GM12878 (cell line): Measurements from ENCODE around the gene CHAMP1.

ENCODE experiments used
- CREM ChIP-seq: IDR thresholded peaks from 2 replicates; pipeline ENCODE4 v1.6.1; 2014; ENCODE audit warnings: antibody characterized with exemption, low read depth
- EP300 ChIP-seq, 2 experiments: fragments of 150-350 bp in 1 of 2; IDR thresholded peaks; 2 replicates each; pipeline ENCODE4 v1.6.1; 2011 to 2012; ENCODE audit warnings: low read depth in 2 of 2, low read length in 2 of 2, borderline replicate concordance in 1 of 2, improper control_type of control experiment in 1 of 2, inconsistent platforms in 1 of 2; ENCODE audit not compliant: control insufficient read depth in 1 of 2
- POLR2A ChIP-seq: IDR thresholded peaks from 2 replicates; pipeline ENCODE4 v1.6.1; 2011; ENCODE audit warnings: low read depth, mild to moderate bottlenecking, low read length
- TF ChIP-seq, protein P1 (sequence below), 3 experiments: IDR thresholded peaks in 2 of 3; conservative IDR thresholded peaks in 1 of 3; 2 replicates each; pipeline ENCODE4 v1.5.1; 2011; ENCODE audit warnings: low read depth in 3 of 3, low read length in 3 of 3, mild to moderate bottlenecking in 3 of 3, control low read depth in 2 of 3, moderate library complexity in 2 of 3, inconsistent platforms in 1 of 3, mixed read lengths in 1 of 3; ENCODE audit not compliant: control insufficient read depth in 2 of 3, insufficient read depth in 1 of 3; ENCODE audit errors: extremely low read depth in 1 of 3

DNA sequence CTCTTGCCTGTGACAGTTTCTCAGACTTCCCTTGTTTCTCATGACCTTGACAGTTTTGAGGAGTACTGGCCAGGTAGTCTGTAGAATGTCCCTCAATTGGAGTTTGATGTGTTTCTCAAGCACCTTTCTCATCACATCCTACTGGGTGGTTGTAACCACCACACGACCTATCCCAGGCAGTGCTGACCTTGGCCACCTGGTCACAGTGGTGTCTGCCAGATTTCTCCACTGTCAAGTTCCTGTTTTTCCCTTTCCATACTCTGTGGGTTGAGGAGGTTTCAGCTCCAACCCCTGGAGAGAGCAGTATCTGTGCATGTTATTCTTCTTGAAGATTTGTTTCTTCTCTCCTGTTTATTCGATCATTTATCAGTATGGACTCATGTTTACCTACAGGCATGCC, 41.3 kb upstream of the CHAMP1 start:
- TF ChIP-seq EP300 (IDR thresholded peaks at IDR 0.05; ENCODE audit: borderline replicate concordance in 1 of 2, control insufficient read depth in 1 of 2, low read depth in 2 of 2, low read length in 2 of 2) = no peak
- TF ChIP-seq, protein P1, sequence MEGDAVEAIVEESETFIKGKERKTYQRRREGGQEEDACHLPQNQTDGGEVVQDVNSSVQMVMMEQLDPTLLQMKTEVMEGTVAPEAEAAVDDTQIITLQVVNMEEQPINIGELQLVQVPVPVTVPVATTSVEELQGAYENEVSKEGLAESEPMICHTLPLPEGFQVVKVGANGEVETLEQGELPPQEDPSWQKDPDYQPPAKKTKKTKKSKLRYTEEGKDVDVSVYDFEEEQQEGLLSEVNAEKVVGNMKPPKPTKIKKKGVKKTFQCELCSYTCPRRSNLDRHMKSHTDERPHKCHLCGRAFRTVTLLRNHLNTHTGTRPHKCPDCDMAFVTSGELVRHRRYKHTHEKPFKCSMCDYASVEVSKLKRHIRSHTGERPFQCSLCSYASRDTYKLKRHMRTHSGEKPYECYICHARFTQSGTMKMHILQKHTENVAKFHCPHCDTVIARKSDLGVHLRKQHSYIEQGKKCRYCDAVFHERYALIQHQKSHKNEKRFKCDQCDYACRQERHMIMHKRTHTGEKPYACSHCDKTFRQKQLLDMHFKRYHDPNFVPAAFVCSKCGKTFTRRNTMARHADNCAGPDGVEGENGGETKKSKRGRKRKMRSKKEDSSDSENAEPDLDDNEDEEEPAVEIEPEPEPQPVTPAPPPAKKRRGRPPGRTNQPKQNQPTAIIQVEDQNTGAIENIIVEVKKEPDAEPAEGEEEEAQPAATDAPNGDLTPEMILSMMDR (IDR thresholded peaks at IDR 0.05 in 2 of 3, conservative IDR thresholded peaks at IDR 0.05 in 1 of 3; ENCODE audit: control insufficient read depth in 2 of 3, extremely low read depth in 1 of 3, insufficient read depth in 1 of 3, low read depth in 3 of 3, low read length in 3 of 3) = no peak
- TF ChIP-seq CREM = no peak
- TF ChIP-seq POLR2A = no peak
